ENCODE measurements around the gene CLDN9.

The CLDN9 gene

GRCh38 chr16:3056336-3057180 is 43.8 kb downstream of the CLDN9 start:
- no peak for DNase-seq (ENCODE audit: low read depth)

- no peak for DNase-seq (ENCODE audit: low read depth)
Measured at GRCh38 chr16:3057181-3058138, 44.7 kb downstream of the CLDN9 start.

- peak; percentile 11 for DNase-seq (ENCODE audit: low read depth)
Measured at GRCh38 chr16:3058139-3059030, 45.7 kb downstream of the CLDN9 start.

DNA sequence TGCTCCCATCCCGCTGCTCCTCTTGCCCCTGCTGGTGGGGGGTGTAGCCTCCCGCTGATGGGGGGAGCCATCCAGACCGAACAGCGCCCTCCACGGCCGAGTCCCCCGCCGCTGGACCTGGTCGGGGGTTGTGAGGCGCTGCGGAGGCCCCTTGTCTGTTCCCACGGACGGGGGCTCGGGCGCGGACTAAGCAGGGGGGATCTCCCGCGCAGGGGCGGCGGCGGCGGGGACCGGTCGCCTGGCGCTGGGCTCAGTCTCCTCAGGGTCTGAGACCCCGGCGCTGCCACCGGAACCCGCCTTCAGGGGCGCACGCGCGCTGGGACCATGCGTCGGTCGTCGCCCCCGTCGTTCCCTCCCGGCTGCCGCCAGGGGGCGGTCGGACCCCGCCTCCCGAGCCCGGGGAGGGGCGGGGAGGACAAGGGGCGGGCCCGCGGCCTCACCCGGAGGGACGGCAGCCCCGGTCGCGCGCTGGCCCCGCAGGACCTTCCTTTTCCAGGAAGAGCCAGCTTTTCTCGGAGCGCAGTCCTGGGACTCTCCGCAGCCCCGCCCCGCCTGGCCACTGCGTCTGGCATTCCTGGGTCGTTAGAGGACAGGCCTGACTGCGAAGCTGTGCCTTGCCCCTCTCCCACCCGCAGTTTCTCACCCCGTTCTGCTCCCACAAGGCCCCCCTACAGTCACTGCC is 46.5 kb downstream of the CLDN9 start:
- peak; percentile 57 for DNase-seq (ENCODE audit: low read depth)

DNA sequence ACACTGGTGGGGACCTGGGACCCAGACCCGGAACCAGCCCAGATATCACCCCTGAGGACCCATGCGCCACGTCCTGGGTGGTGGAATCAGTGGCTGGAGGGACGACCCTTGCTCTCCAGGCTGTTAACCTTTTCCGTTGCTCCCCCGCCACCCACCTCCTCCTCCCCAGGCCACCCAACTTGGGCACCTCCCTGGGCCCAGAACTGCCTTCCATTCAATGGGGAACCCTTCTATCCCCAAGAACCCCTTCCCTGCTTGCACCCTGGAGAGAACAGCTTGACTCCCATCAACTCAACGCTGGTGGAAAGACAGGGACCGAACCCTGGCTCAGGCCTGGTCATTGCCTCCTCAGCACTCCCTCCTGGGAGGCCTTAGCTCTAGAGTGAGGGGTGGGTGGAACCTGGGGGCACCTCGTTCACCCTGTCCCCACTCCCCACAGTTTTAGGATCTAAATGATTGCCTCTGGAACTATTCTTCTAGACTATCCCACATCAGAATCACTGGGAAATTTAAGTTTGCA is 47.1 kb downstream of the CLDN9 start:
- DNase-seq (ENCODE audit: low read depth), result no peak

- DNase-seq (ENCODE audit: low read depth), result no peak
Measured at GRCh38 chr16:3060339-3061127, 47.8 kb downstream of the CLDN9 start.

- DNase-seq (ENCODE audit: low read depth), result no peak
Measured at GRCh38 chr16:3062553-3062952, 49.8 kb downstream of the CLDN9 start.

- DNase-seq (ENCODE audit: low read depth), result no peak
Measured at GRCh38 chr16:3063625-3064386, 51.1 kb downstream of the CLDN9 start.
